Activated naive CD8-positive, alpha-beta T cell (primary cell): ENCODE results near the gene PTPN14.
A peak's percentile ranks its signal among the peaks of the same experiment; 100 is the strongest.

Experiments used
- H3K27ac Mint-ChIP-seq: one replicate; pipeline ENCODE4 v1.8.0; 2021; ENCODE audit warnings: mixed read lengths
- H3K27me3 Mint-ChIP-seq: one replicate; pipeline ENCODE4 v1.8.0; 2021; ENCODE audit warnings: mixed read lengths
- H3K36me3 Mint-ChIP-seq: one replicate; pipeline ENCODE4 v1.8.0; 2021; ENCODE audit warnings: mixed read lengths
- H3K4me1 Mint-ChIP-seq: one replicate; pipeline ENCODE4 v1.8.0; 2021; ENCODE audit warnings: low read depth, mixed read lengths
- H3K4me3 Mint-ChIP-seq: one replicate; pipeline ENCODE4 v1.8.0; 2021; ENCODE audit warnings: mild to moderate bottlenecking, mixed read lengths
- H3K9me3 Mint-ChIP-seq: one replicate; pipeline ENCODE4 v1.8.0; 2021; ENCODE audit warnings: low read depth, mixed read lengths

PTPN14 gene

GRCh38 chr1:214455479-214455878 lies 95.9 kb downstream of the PTPN14 start:
- Mint-ChIP-seq H3K4me1 (no peaks in the 10 kb centered on the region), H3K27me3 (peaks cover 1% of the 10 kb centered on the region), H3K36me3 (no peaks in the 10 kb centered on the region), H3K4me3 (no peak overlapping the region), H3K9me3 (no peaks in the 10 kb centered on the region), H3K27ac (no peak overlapping the region)

DNA sequence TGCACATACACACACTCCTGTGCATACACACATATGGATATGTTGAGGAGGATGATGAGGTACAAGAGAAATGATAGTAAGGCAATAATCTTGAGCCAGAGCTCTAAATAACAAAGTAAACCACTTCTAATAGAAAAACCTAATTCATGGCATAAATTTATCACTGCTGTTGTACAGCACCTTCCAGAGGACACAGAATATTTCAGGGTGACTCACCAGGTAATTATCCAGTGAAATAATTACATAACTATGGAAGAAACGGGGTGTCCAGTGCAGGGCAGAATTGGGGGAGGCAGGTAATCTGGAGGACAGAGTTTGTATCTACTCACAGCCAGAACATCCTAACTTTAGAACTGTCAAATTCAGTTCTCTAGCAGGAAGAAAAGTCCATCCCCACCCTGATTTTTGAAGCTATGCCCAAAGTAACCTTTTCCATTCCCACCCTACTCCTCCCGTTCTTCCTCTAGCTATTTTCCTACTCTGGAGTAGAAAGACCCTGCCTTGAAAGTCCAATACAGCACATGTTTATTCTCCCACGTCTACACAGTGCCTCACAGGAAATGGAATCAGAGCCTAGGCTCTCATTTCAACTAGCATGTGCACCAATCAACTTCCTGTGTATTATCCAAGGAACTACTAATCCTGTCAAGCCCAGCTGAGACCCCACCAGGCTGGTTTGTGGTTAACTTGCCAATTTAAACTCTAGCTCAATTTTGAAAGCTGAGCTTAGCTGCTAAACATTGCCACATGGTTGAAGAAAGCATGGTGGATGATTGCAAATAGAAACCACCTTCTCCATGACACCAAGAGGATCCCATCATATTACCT lies 96.6 kb downstream of the PTPN14 start:
- no peaks in the 10 kb centered on the region for H3K36me3 Mint-ChIP-seq
- no peak overlapping the region for H3K27ac Mint-ChIP-seq
- no peak overlapping the region for H3K4me3 Mint-ChIP-seq
- H3K4me1 Mint-ChIP-seq, result no peaks in the 10 kb centered on the region
- no peaks in the 10 kb centered on the region for H3K27me3 Mint-ChIP-seq
- no peaks in the 10 kb centered on the region for H3K9me3 Mint-ChIP-seq

GRCh38 chr1:214453109-214453722 lies 98.2 kb downstream of the PTPN14 start:
- Mint-ChIP-seq H3K36me3 (no peaks in the 10 kb centered on the region), H3K4me1 (no peaks in the 10 kb centered on the region), H3K27ac (no peak overlapping the region), H3K4me3 (no peak overlapping the region), H3K9me3 (no peaks in the 10 kb centered on the region), H3K27me3 (no peaks in the 10 kb centered on the region)

DNA sequence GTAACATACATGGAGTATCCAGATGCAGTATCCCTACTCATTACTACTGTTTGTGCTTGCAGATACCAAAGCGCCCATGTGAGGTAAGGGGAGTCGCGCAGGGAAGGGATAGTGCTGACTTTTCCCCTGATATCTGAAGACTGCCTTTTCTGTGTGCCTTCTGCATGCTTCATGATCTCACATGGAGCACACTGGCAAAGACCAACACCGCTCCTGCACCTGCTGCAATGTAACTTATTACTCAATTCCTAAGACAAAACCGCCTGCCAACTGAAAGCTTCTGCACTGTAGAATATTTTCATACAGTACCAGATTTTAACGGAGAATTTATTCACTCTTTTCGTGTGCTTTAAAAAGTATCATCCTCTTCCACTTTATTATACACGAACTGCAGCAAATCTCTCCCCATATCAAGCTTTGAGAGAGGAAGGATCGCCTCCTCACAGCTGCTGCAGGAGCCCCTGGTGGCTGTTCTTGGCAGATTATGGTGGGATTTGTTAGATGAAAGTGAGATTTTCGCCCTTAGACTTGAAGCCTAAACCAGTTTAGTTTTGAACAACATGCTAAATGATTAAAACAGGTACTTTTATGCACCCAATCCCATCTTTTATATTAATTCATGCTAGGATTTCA lies 99.1 kb downstream of the PTPN14 start:
- Mint-ChIP-seq H3K4me1 (no peaks in the 10 kb centered on the region), H3K27ac (peak overlapping the region; percentile 31), H3K4me3 (no peak overlapping the region), H3K27me3 (no peaks in the 10 kb centered on the region), H3K9me3 (no peaks in the 10 kb centered on the region), H3K36me3 (no peaks in the 10 kb centered on the region)

DNA sequence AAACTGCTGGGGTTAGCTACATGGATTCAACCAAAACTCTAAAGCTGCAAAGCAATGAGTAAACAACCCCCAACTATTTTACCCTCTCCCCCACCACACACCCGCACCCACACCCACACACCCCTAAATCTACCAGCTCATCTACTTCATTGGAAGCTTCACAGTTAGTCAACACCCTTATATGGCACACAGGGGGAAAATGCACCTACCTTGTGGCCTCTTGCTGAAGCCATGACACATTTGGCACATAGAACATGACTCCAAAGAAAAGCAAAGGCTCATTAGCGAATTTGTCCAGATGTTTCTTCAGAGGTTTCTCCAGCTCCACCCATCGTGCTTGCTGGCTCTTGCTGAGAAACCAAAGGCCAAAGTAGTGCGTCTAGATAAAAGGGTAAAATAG lies 99.8 kb downstream of the PTPN14 start:
- no peaks in the 10 kb centered on the region for H3K4me1 Mint-ChIP-seq
- H3K27me3 Mint-ChIP-seq, result no peaks in the 10 kb centered on the region
- H3K9me3 Mint-ChIP-seq, result no peaks in the 10 kb centered on the region
- H3K4me3 Mint-ChIP-seq, result no peak overlapping the region
- no peaks in the 10 kb centered on the region for H3K36me3 Mint-ChIP-seq
- peak overlapping the region; percentile 31 for H3K27ac Mint-ChIP-seq

GRCh38 chr1:214449371-214449770 lies 102.0 kb downstream of the PTPN14 start:
- no peaks in the 10 kb centered on the region for H3K27me3 Mint-ChIP-seq
- H3K4me1 Mint-ChIP-seq, result peaks cover 6% of the 10 kb centered on the region
- H3K27ac Mint-ChIP-seq, result no peak overlapping the region
- H3K9me3 Mint-ChIP-seq, result no peaks in the 10 kb centered on the region
- H3K36me3 Mint-ChIP-seq, result no peaks in the 10 kb centered on the region
- no peak overlapping the region for H3K4me3 Mint-ChIP-seq

DNA sequence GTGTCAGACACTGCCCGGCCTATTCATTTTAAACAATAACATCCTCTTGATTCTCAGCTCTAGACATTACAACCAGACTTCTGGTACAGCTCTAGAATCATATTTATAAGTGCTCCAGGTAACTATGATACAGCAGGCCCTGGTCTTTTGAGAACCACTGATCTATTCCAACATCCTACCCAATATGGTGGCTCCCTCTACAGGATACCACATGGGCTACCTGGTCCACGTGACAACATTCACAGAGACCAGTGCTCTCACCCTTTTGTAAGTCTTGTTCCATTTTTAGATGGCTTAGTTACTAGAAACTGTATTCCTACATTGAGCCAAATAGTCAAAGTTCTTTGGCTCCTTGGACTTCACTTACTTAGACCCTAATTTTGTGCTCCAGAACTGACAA lies 102.9 kb downstream of the PTPN14 start:
- Mint-ChIP-seq H3K4me3 (no peak overlapping the region), H3K27me3 (no peaks in the 10 kb centered on the region), H3K4me1 (peaks cover 6% of the 10 kb centered on the region), H3K36me3 (no peaks in the 10 kb centered on the region), H3K9me3 (no peaks in the 10 kb centered on the region), H3K27ac (no peak overlapping the region)

GRCh38 chr1:214447557-214447871 lies 103.9 kb downstream of the PTPN14 start:
- Mint-ChIP-seq H3K27ac (no peak overlapping the region), H3K27me3 (no peaks in the 10 kb centered on the region), H3K4me1 (peaks cover 6% of the 10 kb centered on the region), H3K36me3 (no peaks in the 10 kb centered on the region), H3K9me3 (no peaks in the 10 kb centered on the region), H3K4me3 (no peak overlapping the region)

GRCh38 chr1:214446772-214447556 lies 104.4 kb downstream of the PTPN14 start:
- Mint-ChIP-seq H3K4me3 (no peak overlapping the region), H3K4me1 (peaks cover 6% of the 10 kb centered on the region), H3K27me3 (no peaks in the 10 kb centered on the region), H3K27ac (no peak overlapping the region), H3K9me3 (no peaks in the 10 kb centered on the region), H3K36me3 (no peaks in the 10 kb centered on the region)

DNA sequence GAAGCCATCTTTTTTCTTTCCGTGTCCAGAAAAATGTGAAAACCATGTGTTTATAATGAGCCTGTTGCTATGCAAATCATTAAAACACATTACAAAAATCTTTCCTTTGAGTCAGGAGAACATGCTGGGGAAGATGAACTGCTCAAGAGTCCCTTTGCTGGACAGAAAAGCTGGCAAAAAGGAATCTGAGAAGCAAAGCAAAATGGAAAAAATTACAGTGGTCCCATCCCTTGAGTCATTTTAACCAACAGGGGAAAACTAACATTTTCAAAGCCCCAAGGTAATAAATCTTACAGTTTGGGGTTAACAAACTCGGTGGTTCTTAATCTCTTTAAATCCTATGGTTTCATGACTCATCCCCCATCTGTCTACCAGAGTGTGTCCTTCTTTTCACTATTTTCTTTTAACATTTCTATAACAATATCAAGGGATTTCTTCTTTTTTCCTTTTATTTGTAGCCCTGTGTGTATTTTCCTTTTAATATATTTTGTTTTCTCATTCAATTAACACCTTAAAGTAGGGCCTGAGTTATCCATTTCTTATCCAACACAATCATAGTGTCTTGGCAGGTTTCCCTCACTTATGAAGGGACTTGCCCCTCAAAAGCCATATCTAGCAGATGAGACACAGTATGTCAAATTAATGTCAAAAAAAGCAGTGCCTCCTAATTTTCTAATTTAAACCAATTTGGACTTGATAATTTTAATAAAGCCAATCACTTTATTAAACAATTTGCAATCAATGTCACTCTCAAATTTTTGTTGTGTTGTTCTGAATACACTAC lies 105.4 kb downstream of the PTPN14 start:
- Mint-ChIP-seq H3K9me3 (no peaks in the 10 kb centered on the region), H3K27me3 (no peaks in the 10 kb centered on the region), H3K4me1 (peaks cover 12% of the 10 kb centered on the region), H3K27ac (peak overlapping the region; percentile 89), H3K36me3 (no peaks in the 10 kb centered on the region), H3K4me3 (no peak overlapping the region)

DNA sequence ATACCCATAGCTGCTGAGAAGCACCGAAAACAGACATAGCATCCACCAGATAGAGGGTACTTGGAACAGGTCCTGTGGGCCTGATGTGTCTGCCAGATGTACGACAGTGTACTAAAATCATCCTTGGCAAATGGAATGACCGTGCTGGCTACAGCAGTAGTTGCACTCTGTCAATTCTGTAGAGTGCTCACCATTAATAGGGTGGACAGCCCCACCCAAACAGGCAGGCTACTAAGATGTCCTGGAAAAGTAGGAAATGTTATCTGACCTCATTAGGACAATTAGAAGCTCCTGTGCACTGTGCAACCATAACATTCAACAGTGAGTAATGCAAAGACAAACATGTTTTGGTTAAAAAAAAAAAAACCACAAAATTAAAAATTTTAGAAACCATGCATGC lies 106.2 kb downstream of the PTPN14 start:
- Mint-ChIP-seq H3K9me3 (no peaks in the 10 kb centered on the region), H3K36me3 (no peaks in the 10 kb centered on the region), H3K27ac (no peak overlapping the region), H3K4me1 (peaks cover 19% of the 10 kb centered on the region), H3K4me3 (no peak overlapping the region), H3K27me3 (no peaks in the 10 kb centered on the region)

- peaks cover 1% of the 10 kb centered on the region for H3K27me3 Mint-ChIP-seq
- H3K27ac Mint-ChIP-seq, result no peak overlapping the region
- no peak overlapping the region for H3K4me3 Mint-ChIP-seq
- no peaks in the 10 kb centered on the region for H3K36me3 Mint-ChIP-seq
- no peaks in the 10 kb centered on the region for H3K9me3 Mint-ChIP-seq
- H3K4me1 Mint-ChIP-seq, result peaks cover 27% of the 10 kb centered on the region
These were observed 107.0 kb downstream of the PTPN14 start for GRCh38 chr1:214444182-214444939.

- peaks cover 34% of the 10 kb centered on the region for H3K4me1 Mint-ChIP-seq
- peak overlapping the region; percentile 74 for H3K27ac Mint-ChIP-seq
- no peaks in the 10 kb centered on the region for H3K9me3 Mint-ChIP-seq
- H3K4me3 Mint-ChIP-seq, result no peak overlapping the region
- peaks cover 2% of the 10 kb centered on the region for H3K36me3 Mint-ChIP-seq
- H3K27me3 Mint-ChIP-seq, result peaks cover 3% of the 10 kb centered on the region
These were observed 110.3 kb downstream of the PTPN14 start for GRCh38 chr1:214441119-214441518.
